Stomach (tissue), 9 donors: ENCODE results near the gene THSD7B. TPM values are rescaled to one million over a fixed set of nuclear protein-coding genes. Genes with fewer than 3 reads are reported as not detected.

Source experiments
- DNase-seq, 2 donors: peaks; one replicate each; pipeline versions ENCODE4 v3.0.0 to v3.0.0-alpha.2; 2013 to 2019
- H3K27ac ChIP-seq, 5 donors: fragments of 200-600 bp in 4 of 5; sonication (generic) in 4 of 5; one replicate each; pipeline ENCODE4 v1.5.1; 2013 to 2019; ENCODE audit warnings: mild to moderate bottlenecking in 1 of 5, moderate library complexity in 1 of 5
- H3K27me3 ChIP-seq, 3 donors: fragments of 200-600 bp; sonication (generic); one replicate each; pipeline ENCODE4 v1.5.1; 2017 to 2019; ENCODE audit warnings: mixed run types in 1 of 3
- H3K36me3 ChIP-seq, 4 donors: fragments of 200-600 bp; sonication (generic); 1 replicate in 3 of 4; 2 replicates in 1 of 4; pipeline ENCODE4 v1.5.1; 2016 to 2019
- H3K4me1 ChIP-seq, 4 donors: fragments of 200-600 bp; sonication (generic); one replicate each; pipeline ENCODE4 v1.5.1; 2016 to 2019
- H3K4me3 ChIP-seq, 4 donors: fragments of 200-600 bp; sonication (generic) in 3 of 4; one replicate each; pipeline ENCODE4 v1.5.1; 2016 to 2019; ENCODE audit warnings: mild to moderate bottlenecking in 1 of 4
- H3K9me3 ChIP-seq, 4 donors: fragments of 200-600 bp; sonication (generic); one replicate each; pipeline ENCODE4 v1.5.1; 2016 to 2019
- EP300 ChIP-seq: sonication (generic); formaldehyde crosslinking; IDR thresholded peaks from one replicate; pipeline ENCODE4 v1.6.1; 2017; ENCODE audit warnings: antibody characterized with exemption
- POLR2A ChIP-seq, 4 donors: fragments of 450-650 bp; IDR thresholded peaks; one replicate each; pipeline ENCODE4 v1.6.1; 2016; ENCODE audit warnings: antibody characterized with exemption in 4 of 4, control low read depth in 2 of 4, mild to moderate bottlenecking in 1 of 4, moderate library complexity in 1 of 4
- POLR2AphosphoS5 ChIP-seq, 3 donors: sonication (generic); formaldehyde crosslinking; IDR thresholded peaks; one replicate each; pipeline ENCODE4 v1.6.1; 2016; ENCODE audit warnings: antibody characterized with exemption in 3 of 3
- WGBS, 5 donors: extraction: QIAGEN DNeasy Blood & Tissue Kit in 3 of 5; methylation state at CpG; one replicate each; pipeline versions ENCODE4 v1.1.5 to v1.1.7; 2013 to 2018; 5-methylcytosine and 5-hydroxymethylcytosine counted together
- intact Hi-C: fragments of 100-400 bp; cut with DNase I; formaldehyde crosslinking; loops from one replicate; pipeline ENCODE4 v1.15.1; 2023; ENCODE audit warnings: low total_unique reads
- polyA plus RNA-seq, 3 donors: library from polyadenylated mRNA; stranded (reverse); fragments of 200-250 nt; gene quantifications; one replicate each; pipeline ENCODE4 v1.2.3, GENCODE V29; 2013
- total RNA-seq, 5 donors: library from RNA; depleted of rRNA; stranded (reverse); fragments of >200 nt; gene quantifications; one replicate each; pipeline versions ENCODE4 v1.1.0 to v1.2.3, GENCODE V29; 2014 to 2016
- TF ChIP-seq, protein P1 (sequence below), 7 experiments: fragments of 450-650 bp in 4 of 7; fragments of 200-600 bp in 3 of 7; sonication (generic) in 3 of 7; IDR thresholded peaks; one replicate each; pipeline ENCODE4 v1.5.1; 2016 to 2019; ENCODE audit warnings: antibody characterized with exemption in 7 of 7, control low read depth in 2 of 7, mild to moderate bottlenecking in 1 of 7
- donor health status: healthy with polysubstance abuse.
- donor health status: Bipolar disorder and iron deficiency.
- donor health status: healthy.

Gene THSD7B
- total and polyA plus RNA-seq, 8 donors: 0.05 to 4.4 TPM; not detected in 6

- Histone ChIP-seq H3K9me3 (no peaks in the 10 kb centered on the region), H3K27me3 (no peaks in the 10 kb centered on the region), H3K27ac (no peak overlapping the region), H3K36me3 (no peaks in the 10 kb centered on the region), H3K4me1 (no peaks in the 10 kb centered on the region), H3K4me3 (no peak overlapping the region)
- TF ChIP-seq POLR2A (IDR thresholded peaks at IDR 0.05): no peak
- TF ChIP-seq, protein P1, sequence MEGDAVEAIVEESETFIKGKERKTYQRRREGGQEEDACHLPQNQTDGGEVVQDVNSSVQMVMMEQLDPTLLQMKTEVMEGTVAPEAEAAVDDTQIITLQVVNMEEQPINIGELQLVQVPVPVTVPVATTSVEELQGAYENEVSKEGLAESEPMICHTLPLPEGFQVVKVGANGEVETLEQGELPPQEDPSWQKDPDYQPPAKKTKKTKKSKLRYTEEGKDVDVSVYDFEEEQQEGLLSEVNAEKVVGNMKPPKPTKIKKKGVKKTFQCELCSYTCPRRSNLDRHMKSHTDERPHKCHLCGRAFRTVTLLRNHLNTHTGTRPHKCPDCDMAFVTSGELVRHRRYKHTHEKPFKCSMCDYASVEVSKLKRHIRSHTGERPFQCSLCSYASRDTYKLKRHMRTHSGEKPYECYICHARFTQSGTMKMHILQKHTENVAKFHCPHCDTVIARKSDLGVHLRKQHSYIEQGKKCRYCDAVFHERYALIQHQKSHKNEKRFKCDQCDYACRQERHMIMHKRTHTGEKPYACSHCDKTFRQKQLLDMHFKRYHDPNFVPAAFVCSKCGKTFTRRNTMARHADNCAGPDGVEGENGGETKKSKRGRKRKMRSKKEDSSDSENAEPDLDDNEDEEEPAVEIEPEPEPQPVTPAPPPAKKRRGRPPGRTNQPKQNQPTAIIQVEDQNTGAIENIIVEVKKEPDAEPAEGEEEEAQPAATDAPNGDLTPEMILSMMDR (IDR thresholded peaks at IDR 0.05): no peak
- TF ChIP-seq POLR2AphosphoS5 (IDR thresholded peaks at IDR 0.05): no peak
- no peak for TF ChIP-seq EP300
- DNase-seq: no peak
- WGBS, 5 donors: 23 to 52% (median 34%) methylated on average over 1 of the region's 1 CpG
- intact Hi-C loops: no loop called here
These were observed 669.8 kb downstream of the THSD7B start for GRCh38 chr2:137435162-137435561.

GRCh38 chr2:137437386-137437785 lies 672.0 kb downstream of the THSD7B start:
- intact Hi-C loops: no loop called here
- no peaks in the 10 kb centered on the region for H3K9me3 ChIP-seq
- H3K36me3 ChIP-seq: no peaks in the 10 kb centered on the region
- no peaks in the 10 kb centered on the region for H3K27me3 ChIP-seq
- no peak overlapping the region for H3K27ac ChIP-seq
- WGBS, 5 donors: 74 to 81% (median 80%) methylated on average over 2 of the region's 2 CpGs
- TF ChIP-seq EP300 (no peak), POLR2AphosphoS5 (IDR thresholded peaks at IDR 0.05) (no peak), POLR2A (IDR thresholded peaks at IDR 0.05) (no peak)
- TF ChIP-seq, protein P1 (IDR thresholded peaks at IDR 0.05): no peak
- no peak overlapping the region for H3K4me3 ChIP-seq
- no peaks in the 10 kb centered on the region for H3K4me1 ChIP-seq
- no peak for DNase-seq

DNA sequence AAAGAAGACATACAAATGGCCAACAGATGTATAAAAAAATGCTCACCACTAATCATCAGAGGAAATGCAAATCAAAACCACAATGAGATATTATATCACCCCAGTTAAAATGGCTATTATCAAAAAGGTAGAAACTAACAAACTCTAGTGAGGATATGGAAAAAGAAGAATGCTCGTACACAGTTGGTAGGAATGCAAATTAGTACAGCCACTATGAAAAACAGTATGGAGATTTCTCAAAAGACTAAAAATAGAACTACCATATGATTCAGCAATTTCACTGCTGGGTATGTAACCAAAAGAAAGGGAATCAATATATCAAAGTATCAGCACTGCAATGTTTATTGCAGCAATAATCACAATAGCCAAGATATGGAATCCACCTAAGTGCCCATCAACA lies 679.6 kb downstream of the THSD7B start:
- H3K36me3 ChIP-seq: no peaks in the 10 kb centered on the region
- no peak for DNase-seq
- TF ChIP-seq POLR2A (IDR thresholded peaks at IDR 0.05): no peak
- TF ChIP-seq POLR2AphosphoS5 (IDR thresholded peaks at IDR 0.05): no peak
- TF ChIP-seq EP300: no peak
- TF ChIP-seq, protein P1 (IDR thresholded peaks at IDR 0.05): no peak
- 71 to 87% (median 73%) methylated on average over 1 of the region's 1 CpG for WGBS, 5 donors
- no peak overlapping the region for H3K4me3 ChIP-seq
- no peaks in the 10 kb centered on the region for H3K27me3 ChIP-seq
- H3K9me3 ChIP-seq: no peaks in the 10 kb centered on the region
- intact Hi-C loops: no loop called here
- no peaks in the 10 kb centered on the region for H3K4me1 ChIP-seq
- H3K27ac ChIP-seq: no peak overlapping the region

DNA sequence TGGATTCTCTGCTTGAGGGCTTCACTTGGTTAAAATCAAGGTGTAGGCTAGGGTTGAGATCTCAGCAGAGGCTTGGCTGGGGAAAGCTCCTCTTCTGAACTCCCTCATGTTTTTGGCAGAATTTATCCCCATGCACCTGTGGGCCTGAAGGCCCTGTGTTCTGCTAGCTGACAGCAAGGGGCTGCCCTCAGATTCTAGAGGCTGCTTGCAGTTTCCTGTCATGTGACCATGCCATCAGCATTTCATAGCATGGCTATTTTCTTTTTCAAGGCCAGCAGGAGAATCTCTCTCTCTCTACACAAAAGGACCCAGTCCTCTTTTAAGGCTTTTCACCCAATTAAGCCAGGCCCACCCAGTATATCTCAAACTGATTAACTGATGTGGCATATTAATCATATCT lies 684.1 kb downstream of the THSD7B start:
- H3K9me3 ChIP-seq: no peaks in the 10 kb centered on the region
- TF ChIP-seq POLR2A (IDR thresholded peaks at IDR 0.05) (no peak), EP300 (no peak), POLR2AphosphoS5 (IDR thresholded peaks at IDR 0.05) (no peak)
- TF ChIP-seq, protein P1 (IDR thresholded peaks at IDR 0.05): no peak
- H3K36me3 ChIP-seq: no peaks in the 10 kb centered on the region
- no peak overlapping the region for H3K4me3 ChIP-seq
- no peaks in the 10 kb centered on the region for H3K4me1 ChIP-seq
- no peaks in the 10 kb centered on the region for H3K27me3 ChIP-seq
- no peak for DNase-seq
- no peak overlapping the region for H3K27ac ChIP-seq
- intact Hi-C loops: no loop called here
